ENCODE data around the gene KCTD4.
"Not testable (repeated sequence)": the region's sequence is repeated elsewhere in the genome, so short reads cannot be mapped to it uniquely, and the experiment has no call there.

Gene KCTD4

GRCh38 chr13:45200701-45201232 lies at the start of gene KCTD4:
Gene KCTD4, minus strand, starts transcription at chr13:45201045. Its CDS starts 6,478 bp downstream, at chr13:45194567.
- DNase-seq = no peak

- no peak for DNase-seq
Observed at GRCh38 chr13:45249662-45250061, 48.8 kb upstream of the KCTD4 start.

GRCh38 chr13:45244736-45245135 lies 43.9 kb upstream of the KCTD4 start:
- not testable (repeated sequence) for DNase-seq

GRCh38 chr13:45243077-45243476 lies 42.2 kb upstream of the KCTD4 start:
- DNase-seq = no peak

- DNase-seq = no peak
Observed at GRCh38 chr13:45242524-45242923, 41.7 kb upstream of the KCTD4 start.

- peak; percentile 41 for DNase-seq
Observed at GRCh38 chr13:45242070-45242469, 41.2 kb upstream of the KCTD4 start.

- DNase-seq = no peak
Observed at GRCh38 chr13:45240143-45240542, 39.3 kb upstream of the KCTD4 start.

- DNase-seq = peak; percentile 67
Observed at GRCh38 chr13:45238945-45239795, 38.3 kb upstream of the KCTD4 start.

GRCh38 chr13:45232591-45232990 lies 31.7 kb upstream of the KCTD4 start:
- no peak for DNase-seq

- DNase-seq = no peak
Observed at GRCh38 chr13:45231722-45232121, 30.9 kb upstream of the KCTD4 start.

GRCh38 chr13:45231305-45231704 lies 30.5 kb upstream of the KCTD4 start:
- DNase-seq = peak; percentile 28

GRCh38 chr13:45229172-45229571 lies 28.3 kb upstream of the KCTD4 start:
- no peak for DNase-seq

- no peak for DNase-seq
Observed at GRCh38 chr13:45228002-45228401, 27.2 kb upstream of the KCTD4 start.

GRCh38 chr13:45226024-45226423 lies 25.2 kb upstream of the KCTD4 start:
- no peak for DNase-seq

GRCh38 chr13:45225370-45225769 lies 24.5 kb upstream of the KCTD4 start:
- no peak for DNase-seq

GRCh38 chr13:45224176-45224575 lies 23.3 kb upstream of the KCTD4 start:
- DNase-seq = peak; percentile 64

GRCh38 chr13:45222919-45223318 lies 22.1 kb upstream of the KCTD4 start:
- DNase-seq = no peak

GRCh38 chr13:45222516-45222915 lies 21.7 kb upstream of the KCTD4 start:
- no peak for DNase-seq

GRCh38 chr13:45220403-45220802 lies 19.6 kb upstream of the KCTD4 start:
- DNase-seq = no peak

- DNase-seq = peak; percentile 88
Observed at GRCh38 chr13:45219938-45220375, 19.1 kb upstream of the KCTD4 start.

- DNase-seq = peak; percentile 51
Observed at GRCh38 chr13:45219123-45219891, 18.5 kb upstream of the KCTD4 start.

GRCh38 chr13:45218689-45219088 lies 17.8 kb upstream of the KCTD4 start:
- no peak for DNase-seq

- DNase-seq = no peak
Observed at GRCh38 chr13:45216193-45216592, 15.3 kb upstream of the KCTD4 start.
